NCI-H1694 (cell line): ENCODE results near the gene KIF22.
"Not testable (repeated sequence)": the region's sequence is repeated elsewhere in the genome, so short reads cannot be mapped to it uniquely, and the experiment has no call there.

ENCODE experiments used
- DNase-seq: peaks from one replicate; lab custom pipeline; 2025; lab: John Stamatoyannopoulos, UW

KIF22 gene

GRCh38 chr16:29766571-29766970 lies 24.0 kb upstream of the KIF22 start:
- DNase-seq, result no peak

- DNase-seq, result no peak
Observed at GRCh38 chr16:29767062-29767461, 23.5 kb upstream of the KIF22 start.

- no peak for DNase-seq
Observed at GRCh38 chr16:29769507-29769906, 21.0 kb upstream of the KIF22 start.

- no peak for DNase-seq
Observed at GRCh38 chr16:29770250-29770929, 20.2 kb upstream of the KIF22 start.

GRCh38 chr16:29772330-29772729 lies 18.2 kb upstream of the KIF22 start:
- not testable (repeated sequence) for DNase-seq

- DNase-seq, result no peak
Observed at GRCh38 chr16:29774730-29775129, 15.8 kb upstream of the KIF22 start.

GRCh38 chr16:29775742-29776408 lies 14.7 kb upstream of the KIF22 start:
- DNase-seq, result peak; percentile 17

GRCh38 chr16:29777576-29778350 lies 12.8 kb upstream of the KIF22 start, which contains the start of gene ZG16:
Gene ZG16 (plus strand): TSS chr16:29778256. CDS start chr16:29779267, 1,011 bp downstream.
- DNase-seq, result no peak

GRCh38 chr16:29779474-29779873 lies 11.1 kb upstream of the KIF22 start:
- DNase-seq, result no peak

- DNase-seq, result not testable (repeated sequence)
Observed at GRCh38 chr16:29783094-29783953, 7.2 kb upstream of the KIF22 start.

- DNase-seq, result no peak
Observed at GRCh38 chr16:29784157-29784556, 6.4 kb upstream of the KIF22 start.

- DNase-seq, result no peak
Observed at GRCh38 chr16:29784901-29785500, 5.5 kb upstream of the KIF22 start.

- DNase-seq, result not testable (repeated sequence)
Observed at GRCh38 chr16:29787155-29787554, 3.4 kb upstream of the KIF22 start.

- no peak for DNase-seq
Observed at GRCh38 chr16:29789775-29790182, 772 bp upstream of the KIF22 start.

- no peak for DNase-seq
Observed at GRCh38 chr16:29790949-29791844, 646 bp downstream of the KIF22 start.

- no peak for DNase-seq
Observed at GRCh38 chr16:29791845-29792807, 1.6 kb downstream of the KIF22 start.

GRCh38 chr16:29793153-29793552 lies 2.6 kb downstream of the KIF22 start:
- DNase-seq, result not testable (repeated sequence)

- no peak for DNase-seq
Observed at GRCh38 chr16:29794231-29794710, 3.7 kb downstream of the KIF22 start.

- DNase-seq, result no peak
Observed at GRCh38 chr16:29802416-29802935, 11.9 kb downstream of the KIF22 start.
